ENCODE results near the gene KISS1.

- no peak for TF ChIP-seq FOXA1 (IDR thresholded peaks at IDR 0.05)
- no peak for TF ChIP-seq FOXK2 (IDR thresholded peaks at IDR 0.05)
- no peak for TF ChIP-seq HDGF (IDR thresholded peaks at IDR 0.05; ENCODE audit: borderline replicate concordance)
Observed at GRCh38 chr1:204192589-204193352, 3.5 kb downstream of the KISS1 start.

Data from HEK293T (cell line).